Neural cell (in vitro differentiated cells): ENCODE data around the gene ARHGEF19. TPM values are rescaled to one million over a fixed set of nuclear protein-coding genes. Genes with fewer than 3 reads are reported as not detected.

Experiments
- H2AFZ ChIP-seq: fragments of 200-600, 300-800 bp; sonication (generic), shearing (Covaris generic); 2 replicates; pipeline ENCODE4 v1.6.0; 2014; ENCODE audit warnings: low read depth, mild to moderate bottlenecking, antibody characterized with exemption, low read length, moderate library complexity
- H3F3A ChIP-seq: fragments of 200-600 bp; shearing (Covaris generic); 2 replicates; pipeline ENCODE4 v1.6.1; 2016; ENCODE audit warnings: mild to moderate bottlenecking, moderate library complexity, mixed read lengths, antibody characterized with exemption, low read length; ENCODE audit not compliant: insufficient read depth, poor library complexity, severe bottlenecking
- H3K27ac ChIP-seq: fragments of 200-600, 300-800 bp; sonication (generic), shearing (Covaris generic); 2 replicates; pipeline ENCODE4 v1.5.1; 2014; ENCODE audit warnings: mild to moderate bottlenecking, low read length, moderate library complexity
- H3K27me3 ChIP-seq: fragments of 300-800, 200-600 bp; sonication (generic), shearing (Covaris generic); 2 replicates; pipeline ENCODE4 v1.6.0; 2014; ENCODE audit warnings: mild to moderate bottlenecking, low read depth, low read length, moderate library complexity; ENCODE audit not compliant: insufficient read depth
- H3K36me3 ChIP-seq: fragments of 300-800, 200-600 bp; sonication (generic), shearing (Covaris generic); 2 replicates; pipeline ENCODE4 v1.5.1; 2014; ENCODE audit warnings: mild to moderate bottlenecking, antibody characterized with exemption, low read length, moderate library complexity; ENCODE audit not compliant: insufficient read depth
- H3K4me2 ChIP-seq: fragments of 300-800, 200-600 bp; sonication (generic), shearing (Covaris generic); 2 replicates; pipeline ENCODE4 v1.6.0; 2014; ENCODE audit warnings: mild to moderate bottlenecking, low read length
- H3K4me3 ChIP-seq: fragments of 300-800, 200-600 bp; sonication (generic), shearing (Covaris generic); 2 replicates; pipeline ENCODE4 v1.5.1; 2014; ENCODE audit warnings: mild to moderate bottlenecking, low read length, moderate library complexity
- H3K79me2 ChIP-seq: fragments of 200-600 bp; shearing (Covaris generic); replicated peaks from 2 replicates; pipeline ENCODE4 v1.6.0; 2014; ENCODE audit warnings: mild to moderate bottlenecking, low read length, moderate library complexity; ENCODE audit not compliant: insufficient read depth
- H3K9ac ChIP-seq: fragments of 300-800, 200-600 bp; sonication (generic), shearing (Covaris generic); 2 replicates; pipeline ENCODE4 v1.6.1; 2016; ENCODE audit warnings: mild to moderate bottlenecking, low read length, mixed read lengths
- H3K9me2 ChIP-seq: fragments of 200-600 bp; shearing (Covaris generic); 2 replicates; pipeline ENCODE4 v1.6.1; 2016; ENCODE audit warnings: mild to moderate bottlenecking, low read length, mixed read lengths; ENCODE audit not compliant: insufficient read depth
- H3K9me3 ChIP-seq: fragments of 200-600, 300-800 bp; sonication (generic), shearing (Covaris generic); 2 replicates; pipeline ENCODE4 v1.6.1; 2016; ENCODE audit warnings: mild to moderate bottlenecking, mixed run types, low read length, moderate library complexity, mixed read lengths
- H4K20me1 ChIP-seq: fragments of 200-600 bp; shearing (Covaris generic); 2 replicates; pipeline ENCODE4 v1.6.1; 2016; ENCODE audit warnings: mild to moderate bottlenecking, mixed run types; ENCODE audit not compliant: insufficient read depth
- EP300 ChIP-seq: fragments of 450-650 bp; conservative IDR thresholded peaks from 2 replicates; pipeline ENCODE4 v1.6.1; 2014; ENCODE audit warnings: antibody characterized with exemption, mild to moderate bottlenecking, moderate library complexity; ENCODE audit not compliant: poor library complexity, severe bottlenecking
- EZH2 ChIP-seq: fragments of 200-600, 300-800 bp; shearing (Covaris generic), sonication (generic); IDR thresholded peaks from 2 replicates; pipeline ENCODE4 v1.6.1; 2014; ENCODE audit warnings: antibody characterized with exemption, low read length, borderline replicate concordance, mild to moderate bottlenecking; ENCODE audit not compliant: insufficient read depth, poor library complexity, severe bottlenecking
- MXI1 ChIP-seq: fragments of 450-650 bp; conservative IDR thresholded peaks from 2 replicates; pipeline ENCODE4 v1.6.1; 2014; ENCODE audit warnings: antibody characterized with exemption, mild to moderate bottlenecking; ENCODE audit not compliant: poor library complexity, severe bottlenecking
- POLR2AphosphoS5 ChIP-seq: IDR thresholded peaks from 2 replicates; pipeline ENCODE4 v1.6.1; 2012
- RAD21 ChIP-seq: fragments of 450-650 bp; conservative IDR thresholded peaks from 2 replicates; pipeline ENCODE4 v1.6.1; 2014; ENCODE audit warnings: antibody characterized with exemption, mild to moderate bottlenecking, moderate library complexity
- SMC3 ChIP-seq: fragments of 450-650 bp; conservative IDR thresholded peaks from 2 replicates; pipeline ENCODE4 v1.6.1; 2014; ENCODE audit warnings: antibody characterized with exemption, mild to moderate bottlenecking, moderate library complexity; ENCODE audit not compliant: poor library complexity
- TAF1 ChIP-seq: IDR thresholded peaks from 2 replicates; pipeline ENCODE4 v1.6.1; 2012; ENCODE audit warnings: low read depth
- polyA plus RNA-seq: library from polyadenylated mRNA; depleted of rRNA; stranded (reverse); fragments of >200 nt; gene quantifications from 2 replicates; pipeline ENCODE4 v1.2.3, GENCODE V29; 2014
- TF ChIP-seq, protein P1 (sequence below): fragments of 450-650 bp; IDR thresholded peaks from 2 replicates; pipeline ENCODE4 v1.5.1; 2014; ENCODE audit warnings: antibody characterized with exemption, mild to moderate bottlenecking, moderate library complexity; ENCODE audit not compliant: poor library complexity, severe bottlenecking
- TF ChIP-seq, protein P2 (sequence below): IDR thresholded peaks from 2 replicates; pipeline ENCODE4 v1.6.1; 2012; ENCODE audit warnings: borderline replicate concordance

Gene ARHGEF19
- polyA plus RNA-seq, 1 donor from 2014 or later = 0.93 TPM

- H3F3A ChIP-seq = no peaks in the 10 kb centered on the region
- H3K9me2 ChIP-seq = no peaks in the 10 kb centered on the region
- H3K9ac ChIP-seq = no peak overlapping the region
- H3K36me3 ChIP-seq = no peaks in the 10 kb centered on the region
- no peak overlapping the region for H3K27ac ChIP-seq
- H3K27me3 ChIP-seq = no peaks in the 10 kb centered on the region
- no peak overlapping the region for H3K4me2 ChIP-seq
- H3K79me2 ChIP-seq = no peaks in the 10 kb centered on the region
- H3K4me3 ChIP-seq = no peak overlapping the region
- TF ChIP-seq EZH2 (no peak), EP300 (no peak), SMC3 (no peak), TAF1 (no peak), MXI1 (no peak), RAD21 (no peak), POLR2AphosphoS5 (no peak)
- TF ChIP-seq, protein P1, sequence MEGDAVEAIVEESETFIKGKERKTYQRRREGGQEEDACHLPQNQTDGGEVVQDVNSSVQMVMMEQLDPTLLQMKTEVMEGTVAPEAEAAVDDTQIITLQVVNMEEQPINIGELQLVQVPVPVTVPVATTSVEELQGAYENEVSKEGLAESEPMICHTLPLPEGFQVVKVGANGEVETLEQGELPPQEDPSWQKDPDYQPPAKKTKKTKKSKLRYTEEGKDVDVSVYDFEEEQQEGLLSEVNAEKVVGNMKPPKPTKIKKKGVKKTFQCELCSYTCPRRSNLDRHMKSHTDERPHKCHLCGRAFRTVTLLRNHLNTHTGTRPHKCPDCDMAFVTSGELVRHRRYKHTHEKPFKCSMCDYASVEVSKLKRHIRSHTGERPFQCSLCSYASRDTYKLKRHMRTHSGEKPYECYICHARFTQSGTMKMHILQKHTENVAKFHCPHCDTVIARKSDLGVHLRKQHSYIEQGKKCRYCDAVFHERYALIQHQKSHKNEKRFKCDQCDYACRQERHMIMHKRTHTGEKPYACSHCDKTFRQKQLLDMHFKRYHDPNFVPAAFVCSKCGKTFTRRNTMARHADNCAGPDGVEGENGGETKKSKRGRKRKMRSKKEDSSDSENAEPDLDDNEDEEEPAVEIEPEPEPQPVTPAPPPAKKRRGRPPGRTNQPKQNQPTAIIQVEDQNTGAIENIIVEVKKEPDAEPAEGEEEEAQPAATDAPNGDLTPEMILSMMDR = no peak
- TF ChIP-seq, protein P2, sequence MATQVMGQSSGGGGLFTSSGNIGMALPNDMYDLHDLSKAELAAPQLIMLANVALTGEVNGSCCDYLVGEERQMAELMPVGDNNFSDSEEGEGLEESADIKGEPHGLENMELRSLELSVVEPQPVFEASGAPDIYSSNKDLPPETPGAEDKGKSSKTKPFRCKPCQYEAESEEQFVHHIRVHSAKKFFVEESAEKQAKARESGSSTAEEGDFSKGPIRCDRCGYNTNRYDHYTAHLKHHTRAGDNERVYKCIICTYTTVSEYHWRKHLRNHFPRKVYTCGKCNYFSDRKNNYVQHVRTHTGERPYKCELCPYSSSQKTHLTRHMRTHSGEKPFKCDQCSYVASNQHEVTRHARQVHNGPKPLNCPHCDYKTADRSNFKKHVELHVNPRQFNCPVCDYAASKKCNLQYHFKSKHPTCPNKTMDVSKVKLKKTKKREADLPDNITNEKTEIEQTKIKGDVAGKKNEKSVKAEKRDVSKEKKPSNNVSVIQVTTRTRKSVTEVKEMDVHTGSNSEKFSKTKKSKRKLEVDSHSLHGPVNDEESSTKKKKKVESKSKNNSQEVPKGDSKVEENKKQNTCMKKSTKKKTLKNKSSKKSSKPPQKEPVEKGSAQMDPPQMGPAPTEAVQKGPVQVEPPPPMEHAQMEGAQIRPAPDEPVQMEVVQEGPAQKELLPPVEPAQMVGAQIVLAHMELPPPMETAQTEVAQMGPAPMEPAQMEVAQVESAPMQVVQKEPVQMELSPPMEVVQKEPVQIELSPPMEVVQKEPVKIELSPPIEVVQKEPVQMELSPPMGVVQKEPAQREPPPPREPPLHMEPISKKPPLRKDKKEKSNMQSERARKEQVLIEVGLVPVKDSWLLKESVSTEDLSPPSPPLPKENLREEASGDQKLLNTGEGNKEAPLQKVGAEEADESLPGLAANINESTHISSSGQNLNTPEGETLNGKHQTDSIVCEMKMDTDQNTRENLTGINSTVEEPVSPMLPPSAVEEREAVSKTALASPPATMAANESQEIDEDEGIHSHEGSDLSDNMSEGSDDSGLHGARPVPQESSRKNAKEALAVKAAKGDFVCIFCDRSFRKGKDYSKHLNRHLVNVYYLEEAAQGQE = no peak
- no peaks in the 10 kb centered on the region for H3K9me3 ChIP-seq
- no peaks in the 10 kb centered on the region for H4K20me1 ChIP-seq
- H2AFZ ChIP-seq = no peak overlapping the region
Observed at GRCh38 chr1:16199700-16200099, 12.8 kb downstream of the ARHGEF19 start.

- TF ChIP-seq TAF1 (no peak), POLR2AphosphoS5 (no peak), RAD21 (no peak), MXI1 (no peak), EP300 (no peak), SMC3 (no peak), EZH2 (no peak)
- TF ChIP-seq, protein P1 = no peak
- TF ChIP-seq, protein P2 = no peak
- Histone ChIP-seq H3K4me2 (no peak overlapping the region), H3K36me3 (no peaks in the 10 kb centered on the region), H3K9me2 (no peaks in the 10 kb centered on the region), H3K9me3 (no peaks in the 10 kb centered on the region), H4K20me1 (no peaks in the 10 kb centered on the region), H3K4me3 (no peak overlapping the region), H3K27ac (no peak overlapping the region), H2AFZ (no peak overlapping the region), H3K27me3 (no peaks in the 10 kb centered on the region), H3K79me2 (no peaks in the 10 kb centered on the region), H3F3A (no peaks in the 10 kb centered on the region), H3K9ac (no peak overlapping the region)
Observed at GRCh38 chr1:16199157-16199501, 13.3 kb downstream of the ARHGEF19 start.
